RPMI7951 (cell line): Measurements from ENCODE around the gene LRRC4C. TPM values are rescaled to one million over a fixed set of nuclear protein-coding genes. Genes with fewer than 3 reads are reported as not detected.
A peak's percentile ranks its signal among the peaks of the same experiment; 100 is the strongest.

ENCODE experiments used
- DNase-seq: peaks from one replicate; pipeline ENCODE4 v3.0.0-alpha.2; 2012; ENCODE audit warnings: low read depth
- total RNA-seq: library from RNA; depleted of rRNA; stranded (reverse); fragments of >200 nt; shearing (Covaris generic); gene quantifications from 2 replicates; pipeline ENCODE4 v1.2.3, GENCODE V29; 2014

The LRRC4C gene
- total RNA-seq, 1 experiment from 2014 or later = not detected

- no peak for DNase-seq
These were observed 209.0 kb downstream of the LRRC4C start for GRCh38 chr11:41250408-41250935.

DNA sequence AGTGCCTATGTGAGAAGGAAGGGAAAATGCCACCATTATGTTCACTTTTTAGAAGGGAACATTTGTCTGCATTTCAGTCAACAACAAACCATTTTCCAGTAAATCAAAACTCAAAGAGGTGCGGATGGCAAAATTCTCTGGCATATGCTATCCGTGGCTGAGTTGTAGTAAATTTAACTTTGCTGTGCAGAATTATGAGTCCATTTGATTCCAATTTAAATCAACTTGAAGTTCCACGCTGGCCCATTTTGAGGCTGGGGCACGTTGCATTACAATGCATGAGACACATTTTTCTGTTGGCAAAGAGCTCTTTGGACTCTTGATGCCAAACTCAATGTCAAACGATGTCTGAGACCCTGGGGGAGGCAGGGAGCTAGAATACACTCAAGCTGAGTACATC, 211.8 kb downstream of the LRRC4C start:
- DNase-seq = no peak

DNA sequence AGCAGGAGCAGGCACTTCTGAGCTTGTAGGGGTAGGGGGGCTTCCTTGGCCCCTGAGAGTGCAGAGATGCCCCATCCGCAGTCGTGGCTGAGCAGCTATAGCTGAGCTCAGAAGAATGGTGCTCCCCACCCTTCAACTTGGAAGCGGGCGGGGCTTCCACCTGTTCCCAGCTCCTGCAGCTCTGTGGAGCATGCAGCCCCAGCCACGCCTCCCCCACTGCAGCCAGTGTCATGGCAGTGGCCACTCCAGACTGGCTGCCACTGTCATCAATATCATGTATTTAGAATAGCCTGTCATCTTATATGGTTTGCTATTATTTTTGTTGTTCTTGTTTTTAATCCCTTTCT, 213.1 kb downstream of the LRRC4C start:
- DNase-seq = no peak

DNA sequence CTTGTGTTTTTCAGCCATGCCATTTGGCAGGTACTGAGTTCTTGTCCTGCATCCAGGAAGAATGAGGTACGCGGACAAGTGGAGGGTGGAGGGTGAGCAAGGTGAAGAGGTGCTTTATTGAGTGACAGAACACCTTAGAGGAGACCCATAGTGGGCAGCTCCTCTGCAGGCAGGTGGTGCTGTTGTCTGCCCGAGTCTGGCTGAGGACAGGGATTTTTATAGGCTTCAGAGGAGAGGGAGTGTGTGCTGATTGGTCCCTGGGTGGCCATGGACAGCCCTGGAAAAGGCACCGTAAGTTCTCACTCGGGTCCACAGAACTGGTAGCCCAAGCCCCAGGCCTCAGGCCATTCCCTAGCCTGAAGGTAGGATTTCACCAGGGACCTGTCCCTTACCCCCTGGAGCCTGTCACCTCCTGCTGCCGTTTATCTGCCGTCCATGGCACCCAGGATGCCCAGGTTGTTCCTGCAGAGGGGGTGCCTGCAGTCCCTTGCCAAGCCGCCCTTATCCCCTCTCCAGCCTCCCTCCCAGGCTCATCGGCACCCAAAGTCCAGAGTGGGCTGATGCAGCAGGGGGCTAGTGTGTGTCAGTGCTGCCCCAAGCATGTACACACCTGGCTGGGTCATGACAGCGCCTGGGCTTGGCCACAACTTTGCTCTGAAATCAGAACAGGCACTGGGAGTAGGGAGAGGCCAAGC, 213.6 kb downstream of the LRRC4C start:
- no peak for DNase-seq

DNA sequence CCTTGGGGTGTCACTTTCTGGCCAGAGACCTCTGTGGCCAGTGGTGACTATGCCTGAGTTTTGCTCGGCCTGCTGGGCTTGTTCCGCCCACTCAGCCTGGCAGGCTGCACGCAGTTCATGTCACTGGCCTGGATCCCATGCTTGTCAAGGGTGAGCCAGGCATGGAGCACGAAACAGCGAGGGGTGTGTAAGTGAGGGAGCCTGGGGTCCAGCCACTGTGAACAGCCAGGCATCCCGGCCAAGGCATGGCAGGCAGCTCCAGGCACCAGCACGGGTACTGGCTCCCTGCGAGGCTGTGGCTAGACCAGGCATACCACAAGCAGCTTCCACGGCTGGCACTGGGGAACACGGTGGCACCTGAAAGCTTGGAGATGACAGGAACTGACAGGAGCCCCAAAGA, 214.3 kb downstream of the LRRC4C start:
- no peak for DNase-seq

GRCh38 chr11:41237382-41237781, 222.1 kb downstream of the LRRC4C start:
- DNase-seq = no peak

DNA sequence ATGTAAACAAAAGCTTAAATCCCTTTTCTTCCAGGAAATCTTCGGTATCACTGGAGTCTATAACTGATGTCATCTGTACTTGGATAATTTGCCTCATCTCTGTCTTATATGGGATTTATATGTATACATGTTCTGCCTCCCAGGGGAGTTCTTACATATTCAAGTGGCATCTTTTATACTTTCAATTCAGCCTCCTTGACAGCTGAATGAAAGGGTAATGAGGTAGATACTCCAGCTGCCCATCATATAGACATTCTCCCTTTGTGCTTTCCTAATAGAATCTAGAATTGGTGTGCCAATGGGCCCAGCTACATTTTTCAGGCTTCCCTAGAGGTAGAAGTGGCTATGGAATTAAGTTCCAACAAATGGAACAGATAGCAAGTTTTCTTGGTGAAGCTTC, 223.8 kb downstream of the LRRC4C start:
- DNase-seq = no peak

DNA sequence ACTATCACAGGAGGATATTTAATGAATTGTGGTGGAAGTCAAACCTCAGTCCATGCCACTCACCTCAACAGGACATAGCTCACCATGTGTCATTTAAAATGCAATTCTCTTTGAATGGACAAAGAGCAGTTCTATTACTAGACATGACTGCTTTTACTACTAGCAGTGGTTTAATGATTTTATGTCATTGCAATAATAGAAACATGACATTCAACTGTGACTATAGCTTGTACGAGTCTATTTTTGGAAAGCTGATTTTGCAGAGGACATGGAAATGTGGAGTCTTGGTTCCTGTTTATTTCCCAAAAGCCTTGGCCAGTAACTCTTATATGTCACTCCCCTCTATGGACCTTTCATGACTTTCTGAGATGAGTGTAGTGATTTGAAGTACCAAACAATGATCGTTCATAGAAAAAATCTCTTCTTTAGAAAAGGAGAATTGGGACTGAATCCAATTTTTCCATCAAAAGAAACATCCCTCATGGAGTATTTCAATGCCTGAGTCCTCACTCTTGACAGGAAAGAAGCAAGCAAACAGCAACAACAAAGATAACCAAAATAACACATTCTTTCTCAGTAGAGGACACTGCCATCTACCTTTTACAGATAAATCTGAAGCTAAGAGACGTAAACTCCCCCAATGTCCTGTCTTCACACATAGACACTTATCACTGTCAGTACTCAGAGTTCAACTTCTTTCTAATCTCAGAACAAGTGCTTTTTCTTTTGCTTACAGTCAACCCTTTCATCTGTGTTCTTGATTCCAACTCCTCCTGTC, 233.4 kb downstream of the LRRC4C start:
- no peak for DNase-seq

DNA sequence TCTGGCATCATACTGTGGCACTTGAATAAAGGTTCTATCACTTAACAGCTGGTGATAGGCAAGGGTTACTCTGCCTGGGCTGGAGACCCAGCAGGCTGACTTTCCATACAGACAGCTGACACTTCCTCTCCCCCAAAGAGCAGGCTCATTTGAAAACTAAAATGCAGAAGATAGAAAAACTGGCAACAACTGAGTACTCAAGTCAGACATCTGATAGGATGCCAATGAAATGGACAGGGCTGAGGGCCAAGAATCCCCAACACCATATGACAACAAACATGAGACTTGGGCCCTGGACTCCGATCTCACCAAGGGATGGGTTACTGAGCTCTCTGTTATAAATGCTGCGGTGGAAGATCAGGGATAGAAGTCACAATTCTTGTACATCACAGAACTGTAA, 237.2 kb downstream of the LRRC4C start:
- no peak for DNase-seq

GRCh38 chr11:41206388-41206787, 253.1 kb downstream of the LRRC4C start:
- DNase-seq = no peak

DNA sequence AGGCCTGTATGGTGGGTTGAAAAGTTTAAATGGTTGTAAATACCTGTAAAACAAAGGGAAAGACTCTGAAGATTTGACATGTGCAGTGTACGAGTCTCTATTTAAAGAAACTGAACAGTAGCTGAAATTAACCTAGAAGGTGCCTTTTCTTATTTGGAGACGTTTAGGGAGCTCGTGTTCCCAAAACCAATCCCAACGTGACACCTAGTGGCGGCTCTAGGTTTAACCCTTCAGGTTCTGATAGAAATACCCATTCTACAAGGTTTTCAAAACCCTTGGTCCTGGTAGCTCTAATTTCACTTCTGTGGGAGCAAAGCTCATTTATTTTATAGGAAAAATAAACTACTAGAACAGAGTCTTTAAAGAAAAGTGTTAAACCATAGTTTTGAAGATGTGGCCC, 258.3 kb downstream of the LRRC4C start:
- DNase-seq = peak; percentile 14

GRCh38 chr11:41190437-41191082, 268.9 kb downstream of the LRRC4C start:
- DNase-seq = no peak

GRCh38 chr11:41189701-41190436, 269.6 kb downstream of the LRRC4C start:
- no peak for DNase-seq

DNA sequence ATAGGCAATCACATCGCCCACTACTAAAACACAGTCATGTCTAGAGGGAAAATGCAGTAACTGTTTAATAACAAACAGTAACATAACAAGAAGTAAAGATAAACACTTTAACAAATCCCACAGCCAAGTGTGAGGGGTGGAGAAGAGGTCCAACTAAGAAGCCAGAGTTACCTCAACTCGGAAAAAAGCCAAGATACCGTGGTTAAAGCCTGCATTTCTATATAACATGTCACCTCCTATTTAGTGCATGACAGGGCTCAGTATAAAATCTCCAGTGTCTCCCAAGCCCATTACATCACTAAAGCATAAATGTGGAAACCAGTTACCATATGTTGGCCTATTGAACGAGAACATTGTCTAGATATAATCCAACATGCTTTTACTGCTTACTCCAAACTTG, 281.7 kb downstream of the LRRC4C start:
- no peak for DNase-seq

DNA sequence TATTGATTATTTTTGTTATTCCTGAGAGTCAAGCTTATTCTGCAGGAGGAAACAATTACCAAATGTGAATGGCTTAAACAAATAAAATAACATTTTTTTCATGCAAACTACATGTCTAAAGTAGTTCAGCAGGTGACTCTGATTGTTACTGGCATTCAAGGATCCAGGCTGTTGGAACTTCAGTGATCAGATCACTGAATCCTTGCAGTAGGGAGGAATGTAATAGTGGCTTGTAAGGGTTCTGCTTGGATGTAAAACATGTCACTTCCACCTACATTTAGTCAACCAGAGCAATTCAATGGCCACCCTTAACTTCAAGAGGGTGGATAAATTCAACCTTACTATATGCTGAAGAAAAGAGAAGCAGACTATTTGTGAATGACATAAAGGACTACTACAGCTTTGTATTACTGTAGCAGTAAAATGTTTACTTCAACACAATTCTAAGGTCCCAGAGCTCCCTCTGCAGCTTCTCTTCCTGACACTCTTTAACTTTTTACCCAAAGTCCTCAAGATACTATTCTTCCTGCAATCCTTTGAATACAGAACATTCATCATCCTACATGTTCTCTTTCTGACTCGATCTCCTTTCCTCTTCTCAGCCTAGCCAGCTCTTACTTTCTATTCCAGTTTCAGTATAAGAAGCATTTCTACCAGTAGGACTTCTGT, 284.0 kb downstream of the LRRC4C start:
- DNase-seq = no peak

DNA sequence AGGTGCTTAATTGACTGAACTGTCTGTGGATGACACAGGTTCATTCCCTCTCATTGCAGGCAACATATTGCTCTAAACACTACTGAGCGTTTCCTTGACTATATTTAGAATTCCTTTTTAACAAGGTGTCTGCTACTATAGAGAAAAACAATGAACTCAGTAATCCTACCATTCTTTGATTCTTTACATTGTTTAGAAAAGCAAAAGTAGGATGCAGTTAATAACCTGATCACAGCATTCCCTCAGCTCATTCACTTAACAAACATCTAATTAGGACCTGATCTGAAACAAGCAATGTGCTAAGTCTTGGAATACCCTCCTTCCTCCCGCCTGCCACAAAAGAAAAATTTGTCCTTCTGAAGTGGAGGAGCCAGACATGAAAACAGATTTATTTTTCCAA, 313.1 kb downstream of the LRRC4C start:
- no peak for DNase-seq

GRCh38 chr11:41145420-41145819, 314.0 kb downstream of the LRRC4C start:
- DNase-seq = no peak

- DNase-seq = no peak
These were observed 324.5 kb downstream of the LRRC4C start for GRCh38 chr11:41134971-41135370.

DNA sequence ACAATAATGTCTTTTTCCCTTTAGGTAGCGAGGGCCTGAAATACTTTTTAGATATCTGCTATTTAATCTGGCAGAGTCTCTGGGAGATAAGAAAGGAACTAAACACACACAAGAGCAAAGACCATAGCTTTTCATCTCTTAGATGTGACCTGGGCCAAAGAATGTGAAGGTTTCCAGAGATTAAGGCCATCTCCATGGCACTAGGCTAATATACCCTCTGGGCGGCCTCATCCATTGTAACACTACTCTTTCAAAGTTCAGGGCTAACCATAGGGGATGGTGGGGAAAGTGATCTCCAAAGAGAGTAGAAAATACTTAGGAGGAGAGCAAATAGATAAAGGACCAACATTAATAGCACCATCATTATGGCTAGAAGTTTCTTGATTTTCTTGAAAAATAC, 326.4 kb downstream of the LRRC4C start:
- no peak for DNase-seq

GRCh38 chr11:41121600-41121999, 337.9 kb downstream of the LRRC4C start:
- no peak for DNase-seq

- DNase-seq = no peak
These were observed 340.0 kb downstream of the LRRC4C start for GRCh38 chr11:41119484-41119883.

- no peak for DNase-seq
These were observed 340.9 kb downstream of the LRRC4C start for GRCh38 chr11:41118521-41118920.
